Stimulated activated CD8-positive, alpha-beta memory T cell treated with anti-CD3 and anti-CD28 coated beads, Interleukin-15, amount 100 ng/mL, for 1 hour (primary cell): ENCODE results near the gene IQUB.
"Not testable (repeated sequence)": the region's sequence is repeated elsewhere in the genome, so short reads cannot be mapped to it uniquely, and the experiment has no call there.

ENCODE experiments used
- DNase-seq: peaks from one replicate; pipeline ENCODE4 v3.0.0-alpha.2; 2020; ENCODE audit warnings: low read depth

IQUB gene

DNA sequence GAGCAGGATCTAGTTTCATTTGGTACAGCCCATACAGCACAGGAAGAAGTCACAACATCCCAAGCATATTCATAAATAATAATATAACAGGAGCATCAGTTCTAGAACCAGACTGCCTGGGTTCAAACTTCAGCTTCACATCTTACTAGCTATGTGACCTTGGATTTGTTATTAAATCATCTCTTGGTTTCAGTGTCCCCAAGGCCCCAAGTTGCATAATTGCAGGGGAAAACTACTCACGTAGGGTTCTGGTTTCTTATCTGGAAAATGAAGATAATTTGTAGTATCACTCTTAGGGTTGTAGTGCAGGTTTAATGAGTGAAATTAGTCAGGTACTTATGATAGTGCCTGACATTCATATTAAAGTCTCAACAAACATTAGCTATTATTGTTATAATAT is 5.5 kb upstream of the IQUB start:
- DNase-seq = no peak

GRCh38 chr7:123538897-123539296 is 4.5 kb upstream of the IQUB start:
- DNase-seq = no peak

- DNase-seq = no peak
Observed at GRCh38 chr7:123538189-123538714, 3.9 kb upstream of the IQUB start.

- DNase-seq = no peak
Observed at GRCh38 chr7:123537026-123537642, 2.7 kb upstream of the IQUB start.

DNA sequence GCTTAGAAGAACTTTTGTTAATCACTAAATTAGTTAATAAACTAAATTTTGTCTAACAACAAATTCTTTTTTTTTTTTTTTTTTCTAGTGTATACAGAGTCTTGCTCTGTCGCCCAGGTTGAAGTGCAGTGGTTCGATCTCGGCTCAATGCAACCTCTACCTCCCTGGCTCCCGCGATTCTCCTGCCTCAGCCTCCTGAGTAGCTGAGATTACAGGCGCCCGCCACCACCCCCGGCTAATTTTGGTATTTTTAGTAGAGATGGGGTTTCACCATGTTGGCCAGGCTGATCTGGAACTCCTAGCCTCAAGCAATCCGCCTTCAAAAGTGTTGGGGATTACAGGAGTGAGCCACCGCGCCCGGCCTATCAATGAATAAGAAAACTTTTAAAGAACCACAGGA is 1.1 kb upstream of the IQUB start:
- DNase-seq = no peak

- DNase-seq = no peak
Observed at GRCh38 chr7:123533929-123534382, 439 bp downstream of the IQUB start.

DNA sequence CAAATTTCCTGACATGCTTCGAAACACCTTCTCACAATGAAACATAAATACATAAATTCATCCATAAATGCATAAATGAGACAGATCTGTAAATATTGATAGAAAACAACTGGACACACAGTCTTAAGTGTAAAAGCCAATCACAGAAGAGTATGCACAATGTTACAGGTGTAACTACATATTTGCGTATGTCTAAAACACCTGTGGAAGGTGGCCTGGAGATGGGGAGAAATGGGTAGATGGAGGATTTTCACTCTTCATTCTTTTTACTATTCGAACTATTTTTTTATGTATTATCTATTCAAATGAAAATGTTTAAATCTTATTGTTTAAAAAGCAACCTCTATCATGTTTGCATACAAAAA is 860 bp downstream of the IQUB start:
- no peak for DNase-seq

DNA sequence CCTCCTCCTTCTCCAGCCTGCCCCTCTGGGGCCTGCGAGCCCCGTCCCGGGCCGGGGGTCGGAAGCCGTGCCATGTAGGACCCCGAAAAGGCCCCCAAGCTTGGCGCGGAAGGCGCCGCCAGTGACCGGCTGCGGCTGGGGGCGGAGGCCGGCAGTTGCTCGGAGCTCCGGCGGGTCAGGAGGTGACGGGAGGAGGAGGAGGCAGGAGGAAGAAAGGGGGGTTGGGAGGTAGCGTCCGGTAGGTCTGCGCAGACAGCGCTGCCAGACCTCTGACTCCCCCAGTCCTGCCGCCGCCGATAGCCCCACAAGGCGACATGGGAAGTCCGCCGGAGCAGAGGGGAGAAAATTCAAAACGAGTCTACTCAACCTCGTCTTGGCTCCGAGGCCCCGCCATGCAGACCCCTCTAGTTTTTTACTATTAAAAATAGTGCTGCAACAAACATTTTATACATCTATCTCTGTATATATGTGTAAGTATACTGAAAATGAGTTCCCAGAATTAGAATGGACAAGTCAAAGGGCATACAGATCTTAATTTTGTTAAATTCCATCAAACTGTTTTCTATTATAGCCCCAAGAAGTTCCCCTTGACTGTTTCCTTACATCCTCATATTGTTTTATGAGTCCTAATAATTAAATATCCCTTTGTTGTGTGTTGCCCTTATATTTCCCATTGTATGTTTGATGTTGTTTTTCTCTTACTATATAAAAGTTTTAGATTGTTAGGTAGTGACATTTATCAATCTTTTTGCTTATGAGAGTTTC is 1.4 kb downstream of the IQUB start:
- not testable (repeated sequence) for DNase-seq

GRCh38 chr7:123532343-123532742 is 2.1 kb downstream of the IQUB start:
- not testable (repeated sequence) for DNase-seq

- DNase-seq = not testable (repeated sequence)
Observed at GRCh38 chr7:123530035-123530591, 4.3 kb downstream of the IQUB start.

GRCh38 chr7:123528265-123528664 is 6.1 kb downstream of the IQUB start:
- DNase-seq = no peak

- DNase-seq = not testable (repeated sequence)
Observed at GRCh38 chr7:123527712-123528225, 6.6 kb downstream of the IQUB start.

DNA sequence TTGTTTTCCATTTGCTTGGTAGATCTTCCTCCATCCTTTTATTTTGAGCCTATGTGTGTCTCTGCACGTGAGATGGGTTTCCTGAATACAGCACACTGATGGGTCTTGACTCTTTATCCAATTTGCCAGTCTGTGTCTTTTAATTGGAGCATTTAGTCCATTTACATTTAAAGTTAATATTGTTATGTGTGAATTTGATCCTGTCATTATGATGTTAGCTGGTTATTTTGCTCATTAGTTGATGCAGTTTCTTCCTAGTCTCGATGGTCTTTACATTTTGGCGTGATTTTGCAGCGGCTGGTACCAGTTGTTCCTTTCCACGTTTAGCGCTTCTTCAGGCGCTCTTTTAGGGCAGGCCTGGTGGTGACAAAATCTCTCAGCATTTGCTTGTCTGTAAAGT is 7.9 kb downstream of the IQUB start:
- not testable (repeated sequence) for DNase-seq

- DNase-seq = no peak
Observed at GRCh38 chr7:123522066-123522465, 12.3 kb downstream of the IQUB start.

GRCh38 chr7:123505221-123505620 is 29.2 kb downstream of the IQUB start:
- no peak for DNase-seq

DNA sequence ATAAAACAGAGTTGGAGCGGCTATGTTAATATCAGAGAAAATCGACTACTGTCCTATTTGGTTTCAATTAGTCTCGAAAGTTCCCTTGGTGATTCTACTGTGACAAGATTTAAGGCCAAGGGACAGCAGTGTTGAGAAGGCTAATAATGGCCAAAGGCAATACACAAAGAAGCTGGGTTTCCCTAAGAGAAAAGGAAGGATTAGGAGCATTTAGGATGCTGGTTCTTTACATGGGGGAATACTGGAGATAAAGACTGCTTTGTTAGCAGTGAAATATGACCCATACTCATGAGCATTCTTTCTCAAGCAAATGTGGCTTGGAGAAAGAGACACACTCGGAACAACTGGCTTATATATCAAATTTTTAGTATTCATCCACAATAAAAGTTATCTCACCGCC is 32.2 kb downstream of the IQUB start:
- no peak for DNase-seq

GRCh38 chr7:123500878-123501489 is 33.4 kb downstream of the IQUB start:
- no peak for DNase-seq

DNA sequence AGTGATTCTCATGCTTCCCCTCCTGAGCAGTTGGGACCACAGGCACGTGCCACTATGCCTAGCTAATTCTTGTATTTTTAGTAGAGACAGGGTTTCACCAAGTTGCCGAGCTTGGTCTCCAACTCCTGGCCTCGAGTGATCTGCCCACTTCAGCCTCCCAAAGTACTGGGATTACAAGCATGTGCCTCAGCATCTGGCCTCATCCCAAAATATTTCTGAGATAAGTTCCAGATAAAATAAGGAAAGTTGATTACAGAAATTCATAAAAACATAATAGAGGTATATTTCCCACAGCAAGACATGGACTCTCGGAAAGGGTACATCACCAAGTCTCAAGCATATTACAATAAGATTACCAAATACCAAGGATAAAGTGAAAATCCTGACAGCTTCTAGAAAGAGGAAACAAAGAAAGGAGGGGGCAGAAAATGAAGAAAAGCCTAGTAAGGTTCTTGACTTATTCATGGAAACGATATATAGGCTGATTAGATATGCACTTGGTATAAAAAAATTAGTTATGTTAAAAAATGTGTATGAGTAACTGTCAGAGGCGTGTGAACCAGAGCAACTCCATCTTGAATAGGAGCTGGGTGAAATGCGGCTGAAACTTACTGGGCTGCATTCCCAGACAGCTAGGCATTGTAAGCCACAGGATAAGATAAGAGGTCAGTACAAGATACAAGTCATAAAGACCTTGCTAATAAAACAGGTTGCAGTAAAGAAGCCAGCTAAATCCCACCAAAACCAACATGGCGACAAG is 35.0 kb downstream of the IQUB start:
- no peak for DNase-seq

- DNase-seq = no peak
Observed at GRCh38 chr7:123498601-123499000, 35.8 kb downstream of the IQUB start.

DNA sequence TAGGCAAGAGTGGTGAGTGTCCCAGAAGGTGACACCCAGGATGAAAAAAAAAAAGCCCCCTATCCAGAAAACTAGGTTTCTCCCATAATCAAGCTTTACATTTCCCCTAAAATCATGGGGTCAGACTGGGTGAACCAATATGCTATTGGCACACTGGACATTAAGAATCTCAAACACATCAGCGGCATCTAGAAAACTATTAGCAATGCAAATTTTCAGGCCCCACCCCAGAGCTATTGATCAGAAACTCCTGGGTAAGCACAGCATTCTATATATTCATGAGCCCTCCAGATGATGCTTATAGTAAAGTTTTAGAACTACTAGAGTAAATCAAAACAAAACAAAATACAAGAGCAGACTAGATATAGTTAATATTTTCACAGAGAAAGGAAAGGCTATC is 36.4 kb downstream of the IQUB start:
- no peak for DNase-seq

DNA sequence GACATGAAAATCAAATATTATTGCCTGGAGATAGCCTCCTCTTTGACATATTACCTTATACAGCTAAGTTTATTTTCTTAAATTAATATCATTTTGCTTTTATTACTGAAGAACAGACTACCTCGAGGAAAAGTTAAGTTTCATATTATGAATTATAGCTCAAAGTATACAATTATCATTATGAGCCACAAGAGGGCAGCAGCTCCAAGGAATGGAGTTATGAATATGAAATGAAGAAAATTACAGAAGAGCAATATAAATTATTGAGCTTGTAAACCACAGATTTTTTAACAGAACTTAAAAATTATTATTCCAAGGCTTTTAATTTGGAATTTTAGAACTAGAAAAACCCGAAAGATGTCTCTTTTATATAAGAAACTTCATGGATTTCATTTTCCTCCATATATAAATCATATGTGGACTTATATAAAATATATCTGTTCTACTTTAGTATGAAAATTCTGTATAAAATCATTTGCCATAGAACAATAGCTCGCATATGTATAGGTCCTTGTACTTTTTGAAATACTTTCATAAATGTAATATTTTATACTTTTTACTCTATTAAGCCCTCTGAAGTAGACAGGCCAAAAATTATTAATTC is 40.1 kb downstream of the IQUB start:
- DNase-seq = no peak
